Mammary epithelial cell (primary cell): ENCODE measurements around the gene FAM110C.

Source experiments
- CTCF ChIP-seq, 2 donors: IDR thresholded peaks in 1 of 2; conservative IDR thresholded peaks in 1 of 2; 2 replicates each; pipeline ENCODE4 v1.5.1; 2011 to 2012; ENCODE audit warnings: inconsistent platforms in 2 of 2, low read length in 2 of 2, mild to moderate bottlenecking in 2 of 2, control low read depth in 1 of 2, low read depth in 1 of 2; ENCODE audit not compliant: insufficient read depth in 1 of 2; ENCODE audit errors: extremely low read depth in 1 of 2
- EZH2 ChIP-seq: IDR thresholded peaks from 2 replicates; pipeline ENCODE4 v1.6.1; 2012; ENCODE audit warnings: low read length, inconsistent platforms, borderline replicate concordance

- no peak for TF ChIP-seq CTCF (conservative IDR thresholded peaks at IDR 0.05 in 1 of 2, IDR thresholded peaks at IDR 0.05 in 1 of 2; ENCODE audit: extremely low read depth in 1 of 2, insufficient read depth in 1 of 2, low read depth in 1 of 2, low read length in 2 of 2)
- no peak for TF ChIP-seq EZH2
Measured at GRCh38 chr2:85761-86160, 39.5 kb upstream of the FAM110C start.
